Hepatocyte (in vitro differentiated cells): Measurements from ENCODE around the gene ATP2C2. TPM values are rescaled to one million over a fixed set of nuclear protein-coding genes. Genes with fewer than 3 reads are reported as not detected.

Experiments
- DNase-seq: peaks from one replicate; pipeline ENCODE4 v3.0.0-alpha.2; 2016; ENCODE audit warnings: low spot score
- H2AFZ ChIP-seq: fragments of 200-600 bp; sonication (generic); 2 replicates; pipeline ENCODE4 v1.6.0; 2016; ENCODE audit warnings: antibody characterized with exemption, mild to moderate bottlenecking
- H3K27ac ChIP-seq: fragments of 200-600 bp; sonication (generic); 2 replicates; pipeline ENCODE4 v1.5.1; 2016; ENCODE audit warnings: mild to moderate bottlenecking
- H3K27me3 ChIP-seq: fragments of 200-600 bp; sonication (generic); 2 replicates; pipeline ENCODE4 v1.6.1; 2016
- H3K36me3 ChIP-seq: fragments of 200-600 bp; sonication (generic); replicated peaks from 2 replicates; pipeline ENCODE4 v1.5.1; 2016; ENCODE audit warnings: low read depth; ENCODE audit not compliant: insufficient read depth
- H3K4me1 ChIP-seq: fragments of 200-600 bp; sonication (generic); 2 replicates; pipeline ENCODE4 v1.5.1; 2016; ENCODE audit warnings: mild to moderate bottlenecking, moderate library complexity; ENCODE audit not compliant: insufficient read depth
- H3K4me2 ChIP-seq: fragments of 200-600 bp; sonication (generic); 2 replicates; pipeline ENCODE4 v1.6.0; 2016
- H3K4me3 ChIP-seq: fragments of 200-600 bp; sonication (generic); 2 replicates; pipeline ENCODE4 v1.5.1; 2016; ENCODE audit warnings: mild to moderate bottlenecking
- H3K79me2 ChIP-seq: fragments of 200-600 bp; sonication (generic); 2 replicates; pipeline ENCODE4 v1.6.0; 2017; ENCODE audit warnings: mild to moderate bottlenecking
- H3K9me2 ChIP-seq: fragments of 200-600 bp; sonication (generic); replicated peaks from 2 replicates; pipeline ENCODE4 v1.6.0; 2017; ENCODE audit warnings: mild to moderate bottlenecking; ENCODE audit not compliant: insufficient read depth
- H3K9me3 ChIP-seq: fragments of 200-600 bp; sonication (generic); 2 replicates; pipeline ENCODE4 v1.5.1; 2016; ENCODE audit warnings: low read depth, mild to moderate bottlenecking
- H4K20me1 ChIP-seq: fragments of 200-600 bp; sonication (generic); 2 replicates; pipeline ENCODE4 v1.6.0; 2016; ENCODE audit warnings: mild to moderate bottlenecking; ENCODE audit not compliant: insufficient read depth, poor library complexity, severe bottlenecking
- CTCF ChIP-seq: fragments of 200-600 bp; sonication (generic); IDR thresholded peaks from 2 replicates; pipeline ENCODE4 v1.5.1; 2016; ENCODE audit warnings: antibody characterized with exemption, mild to moderate bottlenecking; ENCODE audit not compliant: poor library complexity
- EZH2 ChIP-seq: fragments of 200-600 bp; sonication (generic); IDR thresholded peaks from 2 replicates; pipeline ENCODE4 v1.6.1; 2016; ENCODE audit warnings: antibody characterized with exemption, mild to moderate bottlenecking, borderline replicate concordance
- EZH2phosphoT487 ChIP-seq: fragments of 200-600 bp; sonication (generic); IDR thresholded peaks from one replicate; pipeline ENCODE4 v1.6.1; 2018; ENCODE audit warnings: antibody characterized with exemption, mild to moderate bottlenecking, low read depth, moderate library complexity; ENCODE audit not compliant: unreplicated experiment, severe bottlenecking
- WGBS: methylation state at CpG from one replicate; pipeline ENCODE4 v1.1.6; 2016; ENCODE audit warnings: low lambda C conversion rate; ENCODE audit errors: missing lambda C conversion rate; 5-methylcytosine and 5-hydroxymethylcytosine counted together
- polyA plus RNA-seq: library from polyadenylated mRNA; unstranded; fragments of >200 nt; fragmentation: Nextera tagmentation; extraction: Ambion mirVana; gene quantifications from 2 replicates; pipeline ENCODE4 v1.2.1, GENCODE V29; 2016
- total RNA-seq: library from RNA; depleted of rRNA; stranded (reverse); fragments of >200 nt; gene quantifications from 2 replicates; pipeline ENCODE4 v1.2.3, GENCODE V29; 2014

The ATP2C2 gene
- total and polyA plus RNA-seq, 2 experiments from 2014 or later, result 6.0 to 6.8 TPM

GRCh38 chr16:84360170-84360569, 8.2 kb upstream of the ATP2C2 start:
- no peak overlapping the region for H3K4me2 ChIP-seq
- no peak overlapping the region for H3K4me3 ChIP-seq
- H3K79me2 ChIP-seq, result no peaks in the 10 kb centered on the region
- H4K20me1 ChIP-seq, result no peaks in the 10 kb centered on the region
- DNase-seq, result no peak
- TF ChIP-seq EZH2 (no peak), CTCF (no peak), EZH2phosphoT487 (no peak)
- H3K27ac ChIP-seq, result no peak overlapping the region
- H3K36me3 ChIP-seq, result no peaks in the 10 kb centered on the region
- 88% methylated on average over 15 of the region's 15 CpGs for WGBS
- no peak overlapping the region for H2AFZ ChIP-seq
- no peaks in the 10 kb centered on the region for H3K9me2 ChIP-seq
- H3K9me3 ChIP-seq, result no peaks in the 10 kb centered on the region
- H3K27me3 ChIP-seq, result no peaks in the 10 kb centered on the region
- peaks cover 17% of the 10 kb centered on the region for H3K4me1 ChIP-seq

GRCh38 chr16:84360748-84361147, 7.6 kb upstream of the ATP2C2 start:
- Histone ChIP-seq H3K27me3 (no peaks in the 10 kb centered on the region), H4K20me1 (no peaks in the 10 kb centered on the region), H3K4me3 (no peak overlapping the region), H3K36me3 (no peaks in the 10 kb centered on the region), H3K9me3 (no peaks in the 10 kb centered on the region), H3K4me2 (no peak overlapping the region), H3K27ac (no peak overlapping the region), H3K4me1 (peaks cover 17% of the 10 kb centered on the region), H2AFZ (no peak overlapping the region), H3K9me2 (no peaks in the 10 kb centered on the region), H3K79me2 (no peaks in the 10 kb centered on the region)
- TF ChIP-seq CTCF, result no peak
- TF ChIP-seq EZH2phosphoT487, result no peak
- WGBS, result 86% methylated on average over 4 of the region's 4 CpGs
- no peak for DNase-seq

GRCh38 chr16:84361546-84361945, 6.8 kb upstream of the ATP2C2 start:
- no peaks in the 10 kb centered on the region for H3K9me3 ChIP-seq
- no peak overlapping the region for H2AFZ ChIP-seq
- H3K27ac ChIP-seq, result no peak overlapping the region
- DNase-seq, result no peak
- no peak for TF ChIP-seq CTCF
- no peak for TF ChIP-seq EZH2phosphoT487
- no peak for TF ChIP-seq EZH2
- peaks cover 3% of the 10 kb centered on the region for H3K27me3 ChIP-seq
- H3K4me3 ChIP-seq, result no peak overlapping the region
- H3K9me2 ChIP-seq, result no peaks in the 10 kb centered on the region
- WGBS, result 98% methylated on average over 5 of the region's 5 CpGs
- H3K4me1 ChIP-seq, result peaks cover 11% of the 10 kb centered on the region
- no peaks in the 10 kb centered on the region for H3K79me2 ChIP-seq
- H3K4me2 ChIP-seq, result no peak overlapping the region
- no peaks in the 10 kb centered on the region for H3K36me3 ChIP-seq
- no peaks in the 10 kb centered on the region for H4K20me1 ChIP-seq

GRCh38 chr16:84362471-84362941, 5.8 kb upstream of the ATP2C2 start:
- Histone ChIP-seq H3K36me3 (no peaks in the 10 kb centered on the region), H3K27me3 (peaks cover 13% of the 10 kb centered on the region), H3K4me1 (peaks cover 7% of the 10 kb centered on the region), H3K9me2 (no peaks in the 10 kb centered on the region), H4K20me1 (no peaks in the 10 kb centered on the region), H3K79me2 (no peaks in the 10 kb centered on the region), H3K9me3 (no peaks in the 10 kb centered on the region), H3K4me2 (no peak overlapping the region), H3K4me3 (no peak overlapping the region), H2AFZ (no peak overlapping the region), H3K27ac (no peak overlapping the region)
- TF ChIP-seq CTCF (no peak), EZH2 (no peak), EZH2phosphoT487 (no peak)
- DNase-seq, result no peak
- WGBS, result 66% methylated on average over 13 of the region's 13 CpGs
